Stomach (tissue), 4 donors: ENCODE measurements around the gene PIP5K1B.

Experiments
- CTCF ChIP-seq, 7 experiments: fragments of 450-650 bp in 4 of 7; fragments of 200-600 bp in 3 of 7; sonication (generic) in 3 of 7; IDR thresholded peaks; one replicate each; pipeline ENCODE4 v1.5.1; 2016 to 2019; ENCODE audit warnings: antibody characterized with exemption in 7 of 7, control low read depth in 2 of 7, mild to moderate bottlenecking in 1 of 7
- EP300 ChIP-seq: sonication (generic); formaldehyde crosslinking; IDR thresholded peaks from one replicate; pipeline ENCODE4 v1.6.1; 2017; ENCODE audit warnings: antibody characterized with exemption

- no peak for TF ChIP-seq CTCF (IDR thresholded peaks at IDR 0.05)
- TF ChIP-seq EP300, result no peak
These were observed 127.1 kb downstream of the PIP5K1B start for GRCh38 chr9:68832101-68832500.
